H1 (cell line): ENCODE measurements around the gene FAM163A. TPM values are rescaled to one million over a fixed set of nuclear protein-coding genes. Genes with fewer than 3 reads are reported as not detected.

Experiments used
- JUND ChIP-seq: IDR thresholded peaks from 2 replicates; pipeline ENCODE4 v1.6.1; 2011; ENCODE audit warnings: mild to moderate bottlenecking, improper control_type of control experiment, low read length
- polyA plus RNA-seq, 7 experiments: library from polyadenylated mRNA; depleted of rRNA in 3 of 7; stranded (reverse) in 5 of 7; unstranded in 2 of 7; fragments of >200 nt in 5 of 7; fragments of 200-250 nt in 2 of 7; gene quantifications; 1 replicate in 5 of 7; 2 replicates in 1 of 7; 4 replicates in 1 of 7; pipeline versions ENCODE4 v1.2.1 to v1.2.3, GENCODE V29; 2011 to 2013; ENCODE audit warnings: missing spikeins in 2 of 7, mixed read lengths in 2 of 7
- total RNA-seq: library from RNA; stranded (reverse); fragmentation: NEBNext Ultra II Directional; extraction: Animal tissue kit (Norgen Biotek cat#: 25700); gene quantifications from 2 replicates; pipeline ENCODE4 v1.2.1, GENCODE V29; 2021

The FAM163A gene
- total and polyA plus RNA-seq, 2 of the 8 experiments (the other 6 are each of a cell fraction or from before 2014, with no cell fraction given): 0.13 to 0.18 TPM

DNA sequence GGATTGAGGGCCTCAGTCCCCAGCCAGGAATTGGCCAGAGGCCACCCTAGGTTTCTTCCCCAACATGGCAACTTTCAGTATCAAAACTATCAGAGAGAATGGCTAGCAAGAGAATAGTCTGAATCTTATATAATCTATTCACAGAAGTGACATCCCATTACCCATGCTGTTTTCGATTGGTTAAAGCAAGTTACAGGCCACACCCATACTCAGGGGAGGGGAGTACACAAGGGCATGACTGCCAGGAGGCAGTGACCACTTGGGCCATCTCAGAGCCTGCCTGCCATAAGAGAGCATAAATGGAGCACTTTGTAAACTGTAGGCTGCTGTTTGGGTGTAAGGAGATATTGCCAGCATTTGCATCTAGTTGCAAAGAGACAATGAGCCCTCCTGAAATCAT, 65.4 kb downstream of the FAM163A start (continued):
- no peak for TF ChIP-seq JUND
- TF ChIP-seq, all 59 proteins: peak for 0
